ENCODE measurements around the gene EI24. TPM values are rescaled to one million over a fixed set of nuclear protein-coding genes. Genes with fewer than 3 reads are reported as not detected.

EI24 gene
- total and polyA plus RNA-seq, 2 of the 4 experiments (the other 2 are of a cell fraction): 89.7 to 95.9 TPM

DNA sequence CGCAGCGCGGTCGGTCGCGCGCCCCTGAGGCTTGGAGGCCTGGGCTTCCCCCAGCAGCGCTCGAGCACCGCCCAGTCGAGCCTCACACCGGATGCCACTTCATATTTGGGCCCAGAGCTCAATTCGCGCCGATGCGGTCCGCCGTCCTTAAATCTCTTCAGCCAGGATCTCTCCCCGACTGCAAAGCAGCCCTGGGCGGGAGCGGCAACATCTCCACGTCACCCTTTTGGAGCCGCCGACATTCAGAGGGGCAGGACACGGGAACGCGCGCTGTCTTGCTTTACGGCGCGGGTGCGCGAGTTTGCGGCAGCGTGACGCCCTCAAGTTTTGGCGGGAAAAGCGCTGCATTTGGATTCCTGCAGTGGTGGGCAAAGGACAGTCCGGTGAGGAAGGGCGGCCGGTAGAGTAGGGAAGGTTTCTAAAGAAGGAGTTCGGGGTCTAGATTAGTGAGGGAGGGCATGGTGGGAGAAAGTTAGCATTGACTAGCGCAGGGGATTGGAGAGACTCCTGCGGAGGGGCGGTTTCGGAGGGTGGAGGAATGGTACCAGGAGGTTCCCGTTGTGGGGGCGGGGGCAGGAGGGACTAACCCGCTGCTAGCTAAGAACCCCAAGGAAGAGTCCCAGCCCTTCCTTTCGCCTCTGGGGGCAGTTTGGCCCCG is 56.5 kb downstream of the EI24 start (continued):
- TF ChIP-seq MAFK (IDR thresholded peaks at IDR 0.05; ENCODE audit: low read depth, low read length) (no peak), BHLHE40 (IDR thresholded peaks at IDR 0.05; ENCODE audit: low read depth, low read length) (no peak)

DNA sequence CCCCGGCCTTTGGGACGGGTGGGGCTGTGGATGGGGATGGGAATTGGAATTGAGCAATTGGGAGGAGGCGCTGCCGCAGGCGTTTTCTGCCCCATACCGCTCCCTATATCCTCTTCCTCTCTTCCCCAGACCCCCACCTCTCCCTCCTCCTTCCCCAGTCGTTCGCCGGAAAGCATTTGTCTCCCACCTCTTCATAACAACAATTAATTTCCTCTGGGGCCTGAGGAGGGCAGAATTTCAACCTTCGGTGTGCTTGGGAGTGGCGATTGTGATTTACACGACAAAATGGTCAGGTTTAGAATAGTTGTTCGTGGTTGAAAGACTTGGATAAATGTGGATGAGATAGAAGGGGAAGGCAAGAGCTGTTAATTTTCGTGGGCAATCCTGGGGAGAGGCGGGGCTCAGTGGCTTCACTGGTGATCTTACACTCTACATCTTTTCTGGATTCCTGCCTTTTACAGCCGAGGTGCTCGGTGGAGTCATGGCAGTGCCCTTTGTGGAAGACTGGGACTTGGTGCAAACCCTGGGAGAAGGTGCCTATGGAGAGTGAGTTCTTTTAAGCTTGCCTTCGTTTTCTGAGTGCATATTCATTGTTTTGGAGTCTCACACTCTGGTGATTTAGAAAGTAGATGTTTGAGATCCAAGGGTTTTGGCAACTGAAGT is 57.1 kb downstream of the EI24 start:
- Histone ChIP-seq H4K20me1 (ENCODE audit: insufficient read depth, low read length) (no peaks in the 10 kb centered on the region), H3K4ac (ENCODE audit: low read depth, low read length) (peak overlapping the region; percentile 81), H3K9me1 (ENCODE audit: insufficient read depth, low read length) (0 out of 2 replicates have a peak, but pooled peaks cover 2% of the 10 kb centered on the region), H3K23ac (ENCODE audit: low read depth, low read length) (peak overlapping the region; percentile 82), H3K79me1 (ENCODE audit: low read depth in 1 of 2, low read length in 2 of 2) (peaks cover 11 to 49% of the 10 kb centered on the region in 2 experiments; a peak in 3 of 4 replicates), H2BK15ac (ENCODE audit: low read depth, low read length) (peak overlapping the region; percentile 35; the same call in 1 of the 3 replicates), H3K27ac (ENCODE audit: insufficient read depth, low read length) (peak overlapping the region; percentile 95), H3K4me1 (ENCODE audit: control insufficient read depth, insufficient read depth, low read length) (peaks cover 8% of the 10 kb centered on the region), H3K27me3 (ENCODE audit: control insufficient read depth, insufficient read depth, low read length) (no peaks in the 10 kb centered on the region), H3K4me3 (ENCODE audit: insufficient read depth, low read depth, low read length) (peak overlapping the region; percentile 72), H2BK5ac (ENCODE audit: low read depth, low read length, poor library complexity, severe bottlenecking) (peak overlapping the region; percentile 55), H3K9ac (ENCODE audit: low read depth, low read length) (peak overlapping the region; percentile 75), H4K8ac (ENCODE audit: low read depth in 2 of 2, low read length in 2 of 2) (peak overlapping the region; percentile 91 to 99), H3K14ac (replicated peaks; ENCODE audit: low read depth, low read length) (peak overlapping the region; percentile 84), H2AK9ac (replicated peaks; ENCODE audit: low read depth, low read length, poor library complexity) (peak overlapping the region; percentile 99), H3K56ac (ENCODE audit: extremely low read depth, insufficient read depth, low read length) (peak overlapping the region; percentile 87), H3K36me3 (ENCODE audit: control insufficient read depth, insufficient read depth, low read length) (peaks cover 3% of the 10 kb centered on the region), H4K5ac (ENCODE audit: low read depth, low read length) (peak overlapping the region; percentile 39), H4K91ac (ENCODE audit: insufficient read depth, low read depth, low read length) (peak overlapping the region; percentile 80), H2BK20ac (ENCODE audit: low read depth, low read length) (peak overlapping the region; percentile 2; the same call in 1 of the 2 replicates), H2AFZ (replicated peaks; ENCODE audit: low read length, poor library complexity) (peak overlapping the region; percentile 98), H3K9me3 (ENCODE audit: control insufficient read depth, insufficient read depth, low read length) (no peaks in the 10 kb centered on the region), H3K4me2 (ENCODE audit: low read depth, low read length) (peak overlapping the region; percentile 95), H2BK120ac (ENCODE audit: low read depth, low read length) (peak overlapping the region; percentile 72), H3K18ac (ENCODE audit: low read depth, low read length) (0 out of 2 replicates have a peak overlapping the region, but pooled peaks have one; percentile 45), H2AK5ac (ENCODE audit: low read depth, low read length) (peak overlapping the region; percentile 29)
- WGBS, 2 experiments (ENCODE audit: extremely low coverage in 2 of 2, insufficient read length in 1 of 2): no CpG with 5 or more reads among the region's 18 CpGs
- CTCF ChIA-PET: interaction anchor here (0.7 to 1.0 kb wide), 2 partner anchors 132 to 248 kb away, joined by 3 to 4 read pairs; no protein-coding TSS in a partner anchor
- BruUV-seq (replicated peaks): no TSS peak
- DNase-seq (peak; percentile 59), ATAC-seq (ENCODE audit: low read depth) (peak; percentile 21)
- POLR2A ChIA-PET (ENCODE audit: unreplicated experiment): no interaction called here
- in situ Hi-C loops (cut with MboI; ENCODE audit: low sequenced_read_pairs) (loop anchor here (10.0 kb wide), 1 partner anchor 248 kb away; no protein-coding TSS in a partner anchor), dilution Hi-C loops (cut with HindIII; ENCODE audit: low sequenced_read_pairs, unreplicated experiment) (no loop called here), intact Hi-C loops (cut with micrococcal nuclease) (loop anchor here (1.0 to 2.0 kb wide), 2 partner anchors 48 to 248 kb away; no protein-coding TSS in a partner anchor)
- TF ChIP-seq CTCF (conservative IDR thresholded peaks at IDR 0.05; ENCODE audit: low read depth, low read length) (peak; percentile 23; the same call in 1 of the 2 replicates), FOS (IDR thresholded peaks at IDR 0.05; ENCODE audit: low read depth, low read length) (no peak), ELK1 (IDR thresholded peaks at IDR 0.05; ENCODE audit: borderline replicate concordance, low read depth, low read length) (no peak), CEBPB (IDR thresholded peaks at IDR 0.05; ENCODE audit: low read depth, low read length) (peak; percentile 64), BHLHE40 (IDR thresholded peaks at IDR 0.05; ENCODE audit: low read depth, low read length) (no peak)

All from IMR-90 (cell line).